D721Med (cell line): ENCODE data around the gene DIO3.

Experiments used
- DNase-seq: peaks from one replicate; pipeline ENCODE4 v3.0.0; 2011; ENCODE audit warnings: low spot score; ENCODE audit not compliant: insufficient read length
- FAIRE-seq: peaks from 2 replicates; lab custom pipeline; 2011; peaks lifted over from hg19 to GRCh38; lab: Jason Lieb, UNC
- TF ChIP-seq, protein P1 (sequence below): IDR thresholded peaks from 2 replicates; pipeline ENCODE4 v1.5.1; 2012; ENCODE audit warnings: mild to moderate bottlenecking, control low read depth; ENCODE audit not compliant: insufficient read depth; ENCODE audit errors: missing control alignments

DIO3 gene

DNA sequence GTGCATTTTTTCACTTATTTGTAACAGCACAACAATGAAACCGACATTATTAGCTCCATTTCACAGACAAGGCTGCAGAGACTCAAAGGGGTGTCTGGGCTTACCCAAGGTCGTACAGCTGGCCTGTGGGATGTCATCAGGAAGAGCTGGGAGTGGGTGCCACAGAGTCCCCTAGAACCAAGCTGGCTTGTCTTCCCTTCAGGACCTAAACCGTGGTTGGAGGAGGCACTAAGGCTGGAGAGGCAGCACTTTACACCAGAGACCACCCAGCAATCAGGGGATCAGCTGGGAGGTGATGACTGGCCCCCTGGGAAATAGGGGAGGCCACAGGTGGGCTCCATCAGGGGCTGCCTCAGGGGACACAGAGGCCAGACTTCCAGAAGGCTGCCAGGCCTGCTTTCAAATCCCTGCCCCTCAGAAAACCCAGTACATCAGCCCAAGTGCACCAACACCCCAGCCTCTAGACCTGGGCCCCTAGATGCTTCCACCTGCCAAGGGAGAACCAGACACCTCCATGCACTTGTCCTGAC is 28.3 kb downstream of the DIO3 start:
- TF ChIP-seq, protein P1, sequence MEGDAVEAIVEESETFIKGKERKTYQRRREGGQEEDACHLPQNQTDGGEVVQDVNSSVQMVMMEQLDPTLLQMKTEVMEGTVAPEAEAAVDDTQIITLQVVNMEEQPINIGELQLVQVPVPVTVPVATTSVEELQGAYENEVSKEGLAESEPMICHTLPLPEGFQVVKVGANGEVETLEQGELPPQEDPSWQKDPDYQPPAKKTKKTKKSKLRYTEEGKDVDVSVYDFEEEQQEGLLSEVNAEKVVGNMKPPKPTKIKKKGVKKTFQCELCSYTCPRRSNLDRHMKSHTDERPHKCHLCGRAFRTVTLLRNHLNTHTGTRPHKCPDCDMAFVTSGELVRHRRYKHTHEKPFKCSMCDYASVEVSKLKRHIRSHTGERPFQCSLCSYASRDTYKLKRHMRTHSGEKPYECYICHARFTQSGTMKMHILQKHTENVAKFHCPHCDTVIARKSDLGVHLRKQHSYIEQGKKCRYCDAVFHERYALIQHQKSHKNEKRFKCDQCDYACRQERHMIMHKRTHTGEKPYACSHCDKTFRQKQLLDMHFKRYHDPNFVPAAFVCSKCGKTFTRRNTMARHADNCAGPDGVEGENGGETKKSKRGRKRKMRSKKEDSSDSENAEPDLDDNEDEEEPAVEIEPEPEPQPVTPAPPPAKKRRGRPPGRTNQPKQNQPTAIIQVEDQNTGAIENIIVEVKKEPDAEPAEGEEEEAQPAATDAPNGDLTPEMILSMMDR: no peak
- FAIRE-seq: no peak
- DNase-seq: no peak

DNA sequence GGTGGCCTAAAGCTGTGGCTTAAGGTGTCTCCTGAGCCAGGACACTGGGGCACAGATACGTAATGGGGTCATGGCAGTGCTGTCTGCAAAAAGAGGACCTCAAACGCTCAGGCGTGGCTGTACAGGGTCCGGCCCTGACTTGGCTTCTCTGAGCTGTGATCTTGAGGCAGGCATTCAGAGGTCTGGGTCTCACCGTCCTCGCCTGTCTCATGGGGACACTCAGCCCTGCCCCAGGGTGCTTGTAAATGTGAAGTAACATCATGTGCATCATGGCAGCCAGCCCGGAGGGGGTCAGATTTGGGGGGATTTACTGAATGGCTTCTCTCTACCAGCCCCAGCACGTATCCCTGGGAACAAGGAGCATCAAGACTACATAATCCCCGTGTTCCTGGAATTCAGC is 28.8 kb downstream of the DIO3 start:
- DNase-seq (no peak), FAIRE-seq (no peak)
- TF ChIP-seq, protein P1: no peak

DNA sequence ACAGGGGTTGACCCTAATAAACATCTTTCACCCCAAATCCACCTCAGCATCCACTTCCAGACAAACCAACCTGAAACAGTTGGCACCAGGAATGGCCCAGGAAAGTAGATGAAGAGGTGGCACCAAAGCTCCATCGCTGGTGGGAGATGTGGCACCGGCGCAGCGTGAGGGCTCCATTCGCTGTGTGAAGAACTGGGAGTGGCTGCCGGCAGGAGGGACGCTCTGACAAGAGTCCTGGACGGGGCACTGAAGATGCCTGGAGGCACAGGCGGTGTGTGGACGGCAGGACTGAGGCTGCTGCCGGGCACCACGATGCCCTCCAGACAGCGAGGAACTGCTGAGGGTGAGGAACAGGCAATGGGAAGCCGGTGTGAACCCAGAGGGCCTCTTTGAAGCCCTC is 29.3 kb downstream of the DIO3 start:
- FAIRE-seq (no peak), DNase-seq (no peak)
- TF ChIP-seq, protein P1: no peak

DNA sequence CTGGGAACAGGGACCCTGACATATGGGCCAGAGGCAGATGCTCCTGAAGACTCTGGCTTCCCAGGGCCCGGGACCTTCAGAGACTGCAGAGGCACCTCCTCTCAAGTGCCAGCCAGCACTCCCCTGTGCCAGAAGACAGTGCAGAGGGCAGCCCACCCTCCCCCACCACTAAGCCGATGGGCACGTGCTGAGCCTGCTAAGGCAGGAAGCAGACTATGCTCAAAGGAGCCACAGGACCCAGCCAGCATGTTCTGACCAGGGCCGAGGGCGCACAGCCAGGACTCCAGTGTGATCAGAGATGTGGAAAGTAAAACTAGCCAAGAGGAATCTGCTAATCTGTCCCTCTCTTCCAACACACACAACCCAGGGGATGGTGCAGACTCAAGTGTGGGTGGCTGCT is 29.8 kb downstream of the DIO3 start:
- TF ChIP-seq, protein P1: no peak
- FAIRE-seq (no peak), DNase-seq (no peak)

DNA sequence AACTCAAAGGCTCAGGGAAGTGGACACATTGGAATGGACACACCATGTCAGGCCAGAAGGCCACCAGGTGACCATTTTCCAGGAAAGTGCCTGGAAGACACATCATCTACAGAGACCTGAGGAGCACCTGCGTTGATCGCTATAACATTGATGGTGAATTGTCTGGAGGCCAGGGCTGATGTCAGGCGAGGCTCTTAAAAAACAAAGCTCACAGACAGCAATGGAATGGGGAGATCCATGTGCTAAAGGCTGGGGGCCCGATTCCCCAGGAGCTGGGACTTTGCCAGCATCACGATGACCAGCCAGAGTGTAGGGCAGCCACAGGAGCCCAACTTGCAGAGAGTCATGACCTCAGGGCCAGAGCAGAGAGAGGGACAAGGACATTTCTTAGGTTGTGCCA is 30.3 kb downstream of the DIO3 start:
- FAIRE-seq: no peak
- no peak for DNase-seq
- TF ChIP-seq, protein P1: no peak

DNA sequence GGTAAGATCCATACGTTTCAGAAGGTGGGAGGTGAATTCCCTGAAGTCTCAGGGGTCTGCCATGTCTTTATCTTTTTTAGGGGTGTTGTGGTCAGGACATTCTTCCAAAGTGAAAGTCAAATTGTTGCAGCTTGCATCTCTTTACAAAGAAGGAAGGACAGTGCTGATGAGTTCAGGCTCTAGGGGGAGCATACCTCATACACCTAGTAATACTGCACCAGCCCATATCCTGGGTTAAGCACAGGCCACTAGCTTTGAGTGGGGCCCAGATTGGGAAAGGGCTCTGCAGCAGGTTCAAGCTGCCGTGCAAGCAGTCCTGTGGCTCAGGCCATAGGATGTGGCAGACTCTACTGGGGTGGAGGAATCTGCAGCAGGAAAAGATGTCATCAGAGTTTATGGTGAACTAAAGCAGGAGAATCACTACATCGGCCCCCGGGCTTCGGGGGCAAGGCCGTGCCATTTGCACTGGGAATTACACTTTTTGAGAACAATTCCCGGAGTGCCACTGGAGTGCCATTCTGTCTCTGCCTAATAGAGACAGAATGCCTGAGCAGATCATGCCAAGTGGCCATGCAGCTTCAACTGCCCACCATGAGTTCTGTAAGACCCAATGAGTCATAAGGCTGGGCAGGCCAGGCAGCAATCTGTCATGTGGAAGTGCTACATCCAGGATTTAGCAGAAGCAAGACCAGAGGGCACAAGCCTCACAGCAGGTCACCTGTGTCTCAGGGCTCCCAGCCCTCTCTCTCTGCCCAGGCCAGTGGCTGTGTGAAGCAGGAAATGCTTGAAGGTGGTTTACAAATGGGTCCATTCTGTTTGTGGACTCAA is 32.3 kb downstream of the DIO3 start:
- FAIRE-seq (no peak), DNase-seq (no peak)
- TF ChIP-seq, protein P1: no peak
